ENCODE measurements around the gene RFTN1.

The RFTN1 gene

GRCh38 chr3:16357186-16358121 lies 156.0 kb downstream of the RFTN1 start:
- DNase-seq (ENCODE audit: low read depth in 2 of 2) = no peak

GRCh38 chr3:16355828-16356227 lies 157.7 kb downstream of the RFTN1 start:
- DNase-seq (ENCODE audit: low read depth in 2 of 2) = no peak

GRCh38 chr3:16354291-16354690 lies 159.2 kb downstream of the RFTN1 start:
- DNase-seq (ENCODE audit: low read depth in 2 of 2) = no peak

- no peak for DNase-seq (ENCODE audit: low read depth in 2 of 2)
Observed at GRCh38 chr3:16352428-16352827, 161.1 kb downstream of the RFTN1 start.

GRCh38 chr3:16350597-16351318 lies 162.7 kb downstream of the RFTN1 start:
- DNase-seq (ENCODE audit: low read depth in 2 of 2) = no peak

GRCh38 chr3:16349986-16350596 lies 163.4 kb downstream of the RFTN1 start:
- DNase-seq (ENCODE audit: low read depth in 2 of 2) = no peak

GRCh38 chr3:16347548-16347947 lies 166.0 kb downstream of the RFTN1 start:
- DNase-seq (ENCODE audit: low read depth in 2 of 2) = no peak

- no peak for DNase-seq (ENCODE audit: low read depth in 2 of 2)
Observed at GRCh38 chr3:16346413-16347081, 167.0 kb downstream of the RFTN1 start.

GRCh38 chr3:16343101-16343500 lies 170.4 kb downstream of the RFTN1 start:
- no peak for DNase-seq (ENCODE audit: low read depth in 2 of 2)

GRCh38 chr3:16338999-16339398 lies 174.5 kb downstream of the RFTN1 start:
- no peak for DNase-seq (ENCODE audit: low read depth in 2 of 2)

GRCh38 chr3:16337856-16338540 lies 175.5 kb downstream of the RFTN1 start:
- DNase-seq (ENCODE audit: low read depth in 2 of 2) = peak in 1 of 2 donors; percentile 11

GRCh38 chr3:16336825-16337224 lies 176.7 kb downstream of the RFTN1 start:
- no peak for DNase-seq (ENCODE audit: low read depth in 2 of 2)

GRCh38 chr3:16335772-16336645 lies 177.5 kb downstream of the RFTN1 start:
- DNase-seq (ENCODE audit: low read depth in 2 of 2) = no peak

- DNase-seq (ENCODE audit: low read depth in 2 of 2) = no peak
Observed at GRCh38 chr3:16335333-16335732, 178.2 kb downstream of the RFTN1 start.

- no peak for DNase-seq (ENCODE audit: low read depth in 2 of 2)
Observed at GRCh38 chr3:16334909-16335308, 178.6 kb downstream of the RFTN1 start.

- DNase-seq (ENCODE audit: low read depth in 2 of 2) = no peak
Observed at GRCh38 chr3:16332904-16333426, 180.5 kb downstream of the RFTN1 start.

- no peak for DNase-seq (ENCODE audit: low read depth in 2 of 2)
Observed at GRCh38 chr3:16331319-16331883, 182.1 kb downstream of the RFTN1 start.

GRCh38 chr3:16330351-16330750 lies 183.1 kb downstream of the RFTN1 start:
- no peak for DNase-seq (ENCODE audit: low read depth in 2 of 2)

- DNase-seq (ENCODE audit: low read depth in 2 of 2) = no peak
Observed at GRCh38 chr3:16329826-16330129, 183.7 kb downstream of the RFTN1 start.

Measured in stimulated activated CD8-positive, alpha-beta memory T cell treated with anti-CD3 and anti-CD28 coated beads, Interleukin-7, amount 100 ng/mL, for 1 hour (primary cell).